HG02943 (cell line): ENCODE measurements around the gene NECTIN4.
"Not testable (repeated sequence)": the region's sequence is repeated elsewhere in the genome, so short reads cannot be mapped to it uniquely, and the experiment has no call there.

ENCODE experiments used
- ATAC-seq: cut with Tn5 transposase; IDR thresholded peaks from one replicate; pipeline ENCODE4 v1.9.1; 2021; ENCODE audit warnings: mild to moderate bottlenecking, low read depth, moderate library complexity; ENCODE audit not compliant: unreplicated experiment

The NECTIN4 gene

DNA sequence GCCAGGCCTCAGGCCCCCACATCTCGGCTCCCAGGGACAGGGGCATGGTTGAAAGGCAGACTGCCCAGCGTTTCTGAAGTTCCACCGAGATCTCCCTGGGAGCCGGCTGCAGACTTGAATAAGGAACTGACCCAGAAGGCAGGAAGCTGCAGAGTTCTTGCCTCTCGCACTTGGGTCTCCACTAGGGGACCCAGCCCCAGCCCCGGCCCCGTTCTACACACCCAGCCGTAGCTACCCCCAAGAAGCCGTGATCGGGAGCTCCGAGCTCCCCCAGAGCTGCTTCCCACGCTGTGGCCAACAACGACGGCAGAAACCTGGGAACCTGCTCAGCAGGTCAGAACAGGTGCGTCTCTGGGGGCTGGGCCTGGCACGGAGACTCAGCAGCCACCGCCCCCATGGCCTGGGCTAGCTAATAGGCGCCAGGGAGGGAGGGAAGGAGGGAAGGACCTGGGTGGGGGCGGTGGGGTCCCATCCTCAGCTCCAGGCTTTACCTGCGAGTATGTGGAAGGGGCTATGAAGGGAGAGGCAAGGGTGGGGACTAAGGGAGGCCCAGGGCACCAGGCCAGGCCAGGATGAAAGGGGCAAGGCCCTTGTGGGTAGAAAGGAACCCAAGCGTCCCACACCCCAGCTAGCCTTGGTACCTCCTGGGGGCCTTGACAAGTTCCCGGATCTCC is at the start of gene NECTIN4:
NECTIN4 (minus strand) TSS at position 308 of the 674 bp plus-strand sequence; CDS start at position 46, 262 bp downstream.
- ATAC-seq: no peak

DNA sequence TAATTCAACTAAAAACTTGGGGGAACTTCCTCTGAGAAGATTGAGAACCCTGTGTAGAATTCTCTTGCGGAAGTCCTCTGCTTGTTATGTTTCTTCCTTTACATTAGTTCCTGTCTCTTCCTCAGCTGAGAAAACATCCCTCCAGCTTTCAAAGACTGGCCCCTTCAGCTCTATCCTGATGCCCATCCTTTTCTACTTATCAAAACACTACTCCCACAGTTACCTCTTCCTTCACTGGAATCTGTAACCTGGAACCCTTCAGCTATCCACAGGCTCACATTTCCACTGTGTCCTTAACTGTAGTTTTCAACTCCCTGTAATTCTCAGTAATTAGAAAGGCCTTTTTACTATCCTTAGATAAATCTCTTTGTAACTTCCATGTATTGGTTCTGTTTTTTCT is 49.1 kb upstream of the NECTIN4 start:
- no peak for ATAC-seq

DNA sequence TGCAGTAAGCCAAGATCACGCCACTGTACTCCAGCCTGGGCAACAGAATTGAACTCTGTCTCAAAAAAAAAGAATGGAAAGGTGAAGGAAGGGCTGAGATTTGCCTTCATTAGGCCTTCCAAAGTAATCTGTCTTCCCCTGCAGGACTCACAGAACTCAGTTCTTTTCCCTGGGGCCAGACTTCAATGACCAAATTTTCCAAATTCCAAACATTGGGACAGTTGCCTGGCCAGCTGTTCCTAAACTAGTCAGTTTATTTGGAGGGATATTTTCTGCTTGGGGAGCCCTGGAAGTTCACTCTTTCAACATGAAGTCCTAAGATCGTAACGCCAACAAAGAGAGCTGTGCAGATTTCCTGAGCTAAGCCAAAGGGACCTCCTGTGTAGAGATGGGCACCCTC is 48.5 kb upstream of the NECTIN4 start:
- no peak for ATAC-seq

DNA sequence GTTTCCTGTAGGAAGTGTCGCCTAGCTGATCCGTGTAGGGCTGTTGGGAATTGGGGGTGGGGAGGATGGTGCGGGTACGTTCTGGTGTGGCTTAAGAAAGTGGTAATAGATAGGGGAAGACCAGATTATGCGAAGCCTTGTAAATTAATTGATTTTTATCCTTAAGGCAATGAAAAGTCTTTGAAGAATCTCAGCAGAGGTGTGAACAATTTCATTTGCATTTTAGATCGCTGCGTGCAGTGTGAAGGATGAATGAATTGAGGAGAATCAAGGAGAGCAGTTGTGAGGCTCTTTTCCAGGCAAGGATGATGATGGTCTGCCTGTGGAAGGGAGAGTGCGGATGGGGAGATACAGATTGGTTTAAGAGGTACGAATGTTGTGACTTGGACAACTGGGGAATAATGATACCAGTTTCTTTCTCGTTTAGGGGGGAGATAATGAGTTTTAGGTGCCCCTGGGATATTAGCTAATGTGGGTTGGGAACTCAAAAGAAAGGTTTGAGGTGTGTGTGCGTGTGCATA is 43.9 kb upstream of the NECTIN4 start:
- no peak for ATAC-seq

DNA sequence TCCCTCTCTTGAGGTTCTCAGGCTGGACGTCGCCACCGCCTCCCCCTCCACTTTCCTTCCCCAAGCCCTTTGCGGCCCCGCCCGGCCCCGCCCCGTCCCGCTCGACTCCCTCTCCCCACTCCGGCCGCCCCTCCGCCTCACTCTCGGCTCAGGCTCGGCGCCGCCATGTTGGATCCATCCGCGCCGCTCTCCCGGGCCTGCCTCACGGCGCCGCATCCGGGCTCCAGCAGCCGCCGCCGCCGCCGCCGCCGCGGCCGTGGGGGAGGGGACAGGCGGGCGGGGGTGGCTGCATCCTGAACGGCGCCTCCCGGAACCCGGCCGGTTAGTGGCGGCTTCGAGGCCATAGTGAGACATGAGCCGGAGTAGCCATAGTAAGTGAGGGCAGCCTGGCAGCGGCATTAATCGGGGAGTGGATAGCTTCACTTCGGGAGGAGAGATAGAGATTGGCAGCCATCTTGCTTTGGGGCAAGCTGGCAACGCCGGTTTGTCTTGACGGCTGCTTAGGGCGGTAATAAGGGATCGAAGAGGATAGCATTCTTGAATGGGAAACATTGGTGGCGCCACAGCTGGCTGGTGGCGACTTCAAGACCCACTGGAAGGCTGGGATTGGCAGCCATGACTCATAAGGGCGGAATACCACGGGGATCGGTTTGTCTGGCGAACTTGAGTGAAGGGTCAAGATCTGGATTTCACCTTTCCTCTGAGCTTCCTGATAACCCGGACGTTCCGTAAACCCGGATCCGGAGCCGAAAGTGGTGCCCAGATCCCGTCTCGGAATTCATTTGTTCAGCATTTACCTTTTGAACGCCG is 43.3 kb upstream of the NECTIN4 start, which contains the start of gene DEDD:
DEDD (minus strand) TSS at position 258 of the 810 bp plus-strand sequence. CDS start 8,205 bp downstream, outside the sequence.
- ATAC-seq: peak; percentile 92

DNA sequence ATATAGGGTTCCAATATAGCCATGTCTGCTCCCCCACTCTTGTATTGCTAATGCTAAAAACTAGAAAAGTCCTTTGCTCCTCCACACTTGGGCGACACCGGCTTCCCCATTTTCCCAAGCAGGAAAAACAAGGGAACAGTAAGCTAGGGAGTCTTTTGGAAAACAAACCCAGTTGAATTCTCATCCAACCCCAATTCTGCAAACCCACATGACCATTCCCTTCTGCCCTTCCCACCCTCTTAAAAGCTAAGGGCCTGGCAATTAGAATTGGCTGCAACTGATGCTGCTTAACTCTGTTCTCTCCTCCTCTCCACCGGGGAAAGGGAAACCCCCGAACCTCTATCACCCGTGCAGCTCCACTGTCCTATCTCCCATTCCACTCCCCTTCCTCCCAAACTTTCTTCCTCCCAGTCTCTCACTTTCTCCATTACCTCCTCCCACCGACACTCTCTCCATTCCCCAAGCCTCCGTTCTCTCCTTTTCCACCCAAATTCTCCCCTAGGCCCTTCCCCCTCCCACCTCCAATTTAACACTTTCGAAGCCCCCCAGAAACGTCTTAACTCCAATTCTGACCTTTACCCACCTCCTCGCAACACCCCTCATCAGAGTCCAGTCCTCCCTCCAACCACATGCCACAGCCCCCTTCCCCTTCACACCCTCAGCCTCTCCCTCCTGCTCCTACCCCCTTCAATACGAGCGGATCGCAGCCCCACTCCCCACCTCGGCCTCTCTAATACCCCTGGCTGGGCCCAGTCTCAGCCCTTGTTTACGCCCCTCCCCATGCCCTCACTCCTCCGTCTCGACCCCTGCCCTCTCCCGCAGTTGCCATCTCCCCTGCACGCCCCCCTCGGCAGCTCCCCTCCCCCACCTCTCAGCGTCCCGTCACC is 42.4 kb upstream of the NECTIN4 start:
- ATAC-seq: no peak

DNA sequence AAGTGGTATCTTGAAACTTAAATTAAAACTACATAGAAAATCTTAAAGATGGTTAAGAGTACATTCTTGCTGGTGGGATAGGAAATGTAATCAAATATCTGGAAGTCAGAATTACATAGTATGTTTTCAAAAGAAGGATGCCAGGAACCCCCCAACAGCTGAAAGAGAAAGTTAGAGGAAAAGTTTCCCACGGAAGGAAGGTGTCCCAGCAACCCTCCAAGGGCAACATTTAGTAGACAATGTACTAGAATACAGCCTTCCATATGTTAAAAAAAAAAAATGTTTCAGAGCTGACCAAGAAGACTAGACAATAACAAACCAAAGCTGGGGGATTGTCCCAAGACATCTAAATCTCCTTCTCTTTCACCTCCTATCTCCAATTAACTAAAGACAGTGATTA is 40.9 kb upstream of the NECTIN4 start:
- no peak for ATAC-seq

DNA sequence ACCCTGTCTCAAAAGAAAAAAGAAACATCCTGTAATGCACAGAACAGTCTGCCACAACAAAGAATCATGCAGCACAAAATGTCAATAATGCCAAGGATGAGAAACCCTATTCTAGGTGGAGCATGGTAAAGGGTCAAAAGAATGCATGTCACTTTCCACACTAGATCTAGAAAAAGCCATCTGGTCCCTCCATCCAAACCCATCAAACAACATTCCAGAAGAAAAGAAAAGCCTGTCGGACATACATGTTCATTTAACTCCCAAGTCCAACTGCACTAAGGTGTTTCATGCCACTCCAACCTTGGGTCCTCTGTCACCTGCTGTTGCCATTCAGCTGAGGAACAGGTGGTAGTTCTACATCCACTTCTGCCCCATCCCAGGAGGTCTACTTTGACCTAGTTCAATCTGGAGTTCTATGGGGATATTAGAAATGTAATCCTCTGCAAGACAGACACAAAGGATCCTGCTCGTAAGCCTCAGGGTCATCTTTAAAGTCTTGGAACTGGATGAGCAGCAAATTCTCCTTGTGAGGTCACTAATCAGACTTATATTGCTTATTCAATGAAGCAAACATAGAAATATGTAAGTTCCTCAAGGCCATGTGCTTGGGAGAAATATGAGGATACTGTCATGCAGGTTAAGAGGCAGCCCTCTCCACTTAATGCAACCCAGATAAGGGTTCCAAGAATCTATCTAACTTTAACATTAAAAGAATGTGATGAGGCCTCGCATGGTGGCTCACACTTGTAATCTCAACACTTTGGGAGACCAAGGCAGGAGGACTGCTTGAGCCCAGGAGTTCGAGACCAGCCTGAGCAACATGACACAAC is 39.4 kb upstream of the NECTIN4 start:
- no peak for ATAC-seq

DNA sequence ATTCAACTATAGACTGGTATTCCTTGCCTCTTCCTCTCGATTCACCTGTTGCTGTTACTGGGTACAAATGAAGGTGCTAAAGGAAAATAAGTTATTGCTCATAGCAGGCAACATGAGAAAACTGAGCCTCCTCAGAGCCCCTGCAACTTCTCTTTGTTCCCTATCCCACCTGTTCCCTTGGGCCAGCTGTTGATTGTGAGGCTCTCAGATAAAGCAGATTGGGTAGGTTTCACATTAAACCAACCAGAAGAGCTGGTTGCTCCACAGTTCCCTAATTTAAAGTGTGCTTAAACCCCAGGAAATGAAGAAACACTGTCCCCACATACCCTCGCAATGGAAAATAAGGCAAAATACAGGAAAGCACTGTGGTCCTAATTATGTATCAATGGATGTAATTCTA is 38.3 kb upstream of the NECTIN4 start:
- ATAC-seq: no peak

DNA sequence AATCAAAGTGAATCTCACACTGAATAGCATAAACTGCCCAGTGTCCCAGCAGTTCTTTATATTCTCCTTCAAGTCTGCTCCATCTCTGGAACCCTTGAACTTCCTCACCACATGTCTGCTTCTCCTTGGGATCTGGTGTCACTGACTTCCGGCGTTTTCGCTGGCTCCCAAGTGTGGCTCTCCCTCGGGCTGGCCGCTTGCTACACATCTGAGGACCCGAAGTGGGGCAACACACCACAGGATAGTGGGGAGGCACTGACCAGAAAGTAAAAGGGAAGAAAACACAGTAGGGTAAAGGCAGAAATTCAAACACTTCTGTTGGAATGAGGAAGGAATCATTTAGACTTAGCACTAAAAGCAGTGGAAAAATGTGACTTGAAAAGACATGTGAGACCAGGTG is 33.6 kb upstream of the NECTIN4 start:
- ATAC-seq: no peak

DNA sequence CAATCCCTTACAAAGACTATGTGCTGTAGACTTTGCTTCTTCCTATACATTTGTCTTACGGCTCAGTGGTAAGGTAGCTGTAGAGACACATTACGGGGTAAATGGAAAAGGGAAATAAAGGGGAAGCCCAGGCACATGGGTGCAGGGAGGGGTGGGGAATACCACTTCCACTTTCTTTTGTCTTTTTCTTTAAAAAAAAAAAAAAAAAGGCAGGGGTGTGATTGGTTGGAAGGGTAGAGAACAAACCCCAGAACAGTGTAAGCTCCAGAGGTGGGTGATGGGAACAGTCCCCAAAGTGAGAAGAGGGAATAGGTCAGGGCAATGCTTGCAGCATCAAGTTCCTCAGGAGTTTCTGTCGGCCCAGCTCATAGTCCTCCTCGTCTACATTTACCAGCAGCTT is 32.5 kb upstream of the NECTIN4 start:
- ATAC-seq: no peak

DNA sequence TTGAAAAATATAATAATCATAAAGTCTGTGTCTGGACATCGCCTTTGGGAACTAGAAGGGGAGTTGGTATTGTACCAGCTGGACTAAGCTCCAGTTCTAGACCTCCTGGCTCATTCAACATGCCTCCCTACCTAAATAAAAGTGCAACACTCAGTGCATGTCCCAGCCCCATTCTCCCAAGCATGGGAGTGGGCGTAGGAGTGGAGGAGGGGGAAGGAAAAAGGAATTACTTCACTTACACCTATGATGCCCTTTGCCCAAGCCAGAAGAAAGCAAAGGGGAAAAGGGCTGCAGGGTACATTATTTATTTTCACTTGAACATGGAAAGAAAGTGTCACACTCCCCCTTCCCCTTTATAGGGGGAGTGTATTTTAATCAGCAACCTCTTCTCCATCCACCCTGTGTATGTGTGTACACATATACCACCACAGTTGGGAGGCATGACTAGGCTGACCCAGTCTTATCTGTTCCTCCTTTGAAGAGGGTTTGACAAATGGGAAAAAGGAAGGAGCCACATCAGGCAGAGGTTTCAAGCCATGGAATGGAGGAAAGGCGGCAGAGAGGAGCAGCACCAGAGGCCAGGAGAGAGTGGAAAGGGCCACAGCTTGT is 31.8 kb upstream of the NECTIN4 start:
- ATAC-seq: no peak

DNA sequence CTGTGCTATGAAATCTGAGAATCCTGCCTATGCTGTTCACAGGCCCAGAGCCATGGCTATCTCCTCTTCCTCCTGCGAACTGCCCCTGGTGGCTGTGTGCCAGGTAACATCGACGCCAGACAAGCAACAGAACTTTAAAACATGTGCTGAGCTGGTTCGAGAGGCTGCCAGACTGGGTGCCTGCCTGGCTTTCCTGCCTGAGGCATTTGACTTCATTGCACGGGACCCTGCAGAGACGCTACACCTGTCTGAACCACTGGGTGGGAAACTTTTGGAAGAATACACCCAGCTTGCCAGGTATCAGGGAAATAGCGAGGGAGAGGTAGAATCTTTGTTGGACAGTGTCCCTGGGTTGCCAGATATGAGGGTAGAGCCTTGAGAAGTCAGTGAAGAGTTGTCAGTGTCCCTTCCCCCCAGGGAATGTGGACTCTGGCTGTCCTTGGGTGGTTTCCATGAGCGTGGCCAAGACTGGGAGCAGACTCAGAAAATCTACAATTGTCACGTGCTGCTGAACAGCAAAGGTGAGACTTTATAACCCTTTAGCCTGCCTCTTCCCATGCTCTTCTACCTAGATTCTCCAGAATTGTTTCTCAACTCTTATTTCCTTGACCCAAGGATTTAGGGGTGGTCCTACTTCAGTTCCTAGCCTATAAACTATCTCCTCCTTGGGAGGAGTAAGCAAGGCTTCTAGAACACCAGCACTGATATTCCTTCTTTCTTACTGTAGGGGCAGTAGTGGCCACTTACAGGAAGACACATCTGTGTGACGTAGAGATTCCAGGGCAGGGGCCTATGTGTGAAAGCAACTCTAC is 29.9 kb upstream of the NECTIN4 start:
- ATAC-seq: no peak

DNA sequence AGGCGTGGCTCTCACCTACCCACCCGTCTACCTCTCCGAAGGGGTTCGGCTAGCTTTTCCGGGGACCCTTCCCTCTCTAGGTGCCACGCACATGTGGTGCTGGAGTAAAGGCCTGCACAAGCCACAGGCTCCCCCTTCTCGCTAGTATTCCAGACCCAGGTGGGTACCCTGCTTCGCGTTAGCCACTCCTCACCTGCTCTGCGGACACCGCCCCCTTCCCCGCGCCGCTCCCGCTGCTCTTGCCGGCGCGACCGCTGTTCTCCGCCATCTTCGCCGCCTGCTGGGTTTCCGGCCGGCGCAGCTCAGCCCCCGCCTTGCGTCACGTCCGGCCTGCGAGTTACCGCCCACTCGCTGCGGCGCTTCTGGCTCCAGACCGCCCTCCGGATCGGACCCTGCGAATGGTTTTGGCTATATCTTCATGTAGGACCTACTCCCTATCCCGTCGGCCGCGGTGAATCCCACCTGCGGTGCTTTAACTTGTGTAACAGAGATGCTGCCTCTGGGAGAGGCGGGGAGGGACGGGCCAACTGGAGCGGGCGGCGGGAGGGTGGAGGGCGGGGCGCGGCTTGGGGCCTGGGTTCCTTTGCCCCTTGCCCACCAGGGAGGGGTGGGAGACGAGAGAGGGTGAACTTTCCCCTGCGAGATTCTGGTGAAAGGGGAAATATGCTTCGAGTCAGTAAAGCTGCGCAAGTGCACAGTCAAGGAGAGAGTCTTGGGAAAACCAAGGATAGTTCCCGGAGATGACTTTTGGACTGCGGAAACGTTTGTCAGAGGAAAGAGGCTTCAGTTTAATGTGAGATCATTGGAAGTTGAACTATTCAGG is 28.6 kb upstream of the NECTIN4 start, which contains the start of the genes NIT1 and PFDN2:
NIT1 (plus strand) TSS at position 347 of the 823 bp plus-strand sequence; CDS start at position 419, 72 bp downstream.
PFDN2 (minus strand) TSS at position 279 of the 823 bp plus-strand sequence; CDS start at position 268, 11 bp downstream.
- ATAC-seq: peak; percentile 73

DNA sequence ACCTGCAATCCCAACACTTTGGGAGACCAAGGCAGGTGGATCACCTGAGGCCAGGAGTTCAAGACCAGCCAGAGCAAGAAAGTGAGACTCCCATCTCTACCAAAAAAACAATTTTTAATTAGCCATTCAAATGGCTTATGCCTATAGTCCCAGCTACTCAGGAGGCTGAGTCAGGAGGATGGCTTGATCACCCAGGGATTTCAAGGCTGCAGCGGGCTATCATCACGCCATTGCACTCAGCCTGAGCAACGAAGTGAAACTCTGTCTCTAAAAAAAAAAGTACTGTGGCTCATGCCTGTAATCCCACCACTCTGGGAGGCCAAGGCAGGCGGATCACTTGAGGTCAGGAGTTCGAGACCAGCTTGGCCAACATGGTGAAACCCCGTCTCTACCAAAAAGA is 26.6 kb upstream of the NECTIN4 start:
- not testable (repeated sequence) for ATAC-seq

DNA sequence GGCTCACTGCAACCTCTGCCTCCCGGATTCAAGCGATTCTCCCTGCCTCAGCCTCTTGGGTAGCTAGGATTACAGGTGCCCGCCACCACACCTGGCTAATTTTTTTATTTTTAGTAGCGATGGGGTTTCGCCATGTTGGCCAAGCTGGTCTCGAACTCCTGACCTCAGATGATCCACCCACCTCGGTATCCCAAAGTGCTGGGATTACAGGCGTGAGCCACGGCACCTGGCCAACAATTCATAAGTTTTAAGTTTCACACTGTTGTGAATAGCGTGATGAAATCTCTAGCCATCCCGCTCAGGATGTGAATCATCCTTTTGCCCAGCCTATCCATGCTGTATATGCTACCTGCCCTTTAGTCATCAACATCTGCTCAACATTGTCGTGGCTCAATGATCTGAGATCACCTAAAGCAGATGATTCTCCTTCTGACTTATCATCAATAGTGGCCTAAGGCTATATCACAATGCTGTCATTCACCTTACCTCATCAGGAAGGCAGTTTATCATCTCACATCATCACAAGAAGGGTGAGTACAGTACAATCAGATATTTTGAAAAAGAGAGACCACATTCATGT is 25.9 kb upstream of the NECTIN4 start:
- no peak for ATAC-seq

DNA sequence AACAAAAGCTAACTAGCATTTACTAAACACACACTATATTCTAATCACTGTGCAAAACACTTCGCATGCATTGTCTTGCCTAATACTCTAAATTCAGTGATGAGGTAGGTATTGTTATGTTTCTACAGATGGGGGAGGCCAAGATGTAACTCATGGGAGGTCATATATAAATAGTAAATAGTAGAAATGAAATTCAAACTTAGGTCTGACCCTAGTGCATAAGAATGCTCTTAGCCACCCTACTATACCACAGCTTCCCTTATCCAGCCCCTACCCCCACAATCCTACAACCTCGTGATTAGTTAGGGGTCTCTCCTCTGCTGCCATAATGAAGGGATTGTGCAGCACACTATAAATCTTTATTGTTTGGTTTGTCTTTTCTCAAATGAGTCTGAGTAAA is 25.2 kb upstream of the NECTIN4 start:
- no peak for ATAC-seq
